Fibroblast of the aortic adventitia (primary cell): ENCODE measurements around the gene TSPOAP1. TPM values are rescaled to one million over a fixed set of nuclear protein-coding genes. Genes with fewer than 3 reads are reported as not detected.
A peak's percentile ranks its signal among the peaks of the same experiment; 100 is the strongest.

Experiments used
- DNase-seq: peaks from one replicate; pipeline ENCODE4 v3.0.0-alpha.2; 2010; ENCODE audit warnings: low read depth
- H3K4me3 ChIP-seq: 2 replicates; pipeline ENCODE4 v1.5.1; 2011; ENCODE audit warnings: low read depth, mild to moderate bottlenecking, control low read depth, low read length, moderate library complexity
- total RNA-seq: library from RNA; depleted of rRNA; stranded (reverse); fragments of >200 nt; gene quantifications from 2 replicates; pipeline ENCODE4 v1.2.3, GENCODE V29; 2012; ENCODE audit warnings: low replicate concordance
- TF ChIP-seq, protein P1 (sequence below): IDR thresholded peaks from 2 replicates; pipeline ENCODE4 v1.5.1; 2011; ENCODE audit warnings: mild to moderate bottlenecking, low read length, control low read depth, inconsistent platforms; ENCODE audit not compliant: insufficient read depth

The TSPOAP1 gene
- total RNA-seq, 1 donor = 0.18 TPM

DNA sequence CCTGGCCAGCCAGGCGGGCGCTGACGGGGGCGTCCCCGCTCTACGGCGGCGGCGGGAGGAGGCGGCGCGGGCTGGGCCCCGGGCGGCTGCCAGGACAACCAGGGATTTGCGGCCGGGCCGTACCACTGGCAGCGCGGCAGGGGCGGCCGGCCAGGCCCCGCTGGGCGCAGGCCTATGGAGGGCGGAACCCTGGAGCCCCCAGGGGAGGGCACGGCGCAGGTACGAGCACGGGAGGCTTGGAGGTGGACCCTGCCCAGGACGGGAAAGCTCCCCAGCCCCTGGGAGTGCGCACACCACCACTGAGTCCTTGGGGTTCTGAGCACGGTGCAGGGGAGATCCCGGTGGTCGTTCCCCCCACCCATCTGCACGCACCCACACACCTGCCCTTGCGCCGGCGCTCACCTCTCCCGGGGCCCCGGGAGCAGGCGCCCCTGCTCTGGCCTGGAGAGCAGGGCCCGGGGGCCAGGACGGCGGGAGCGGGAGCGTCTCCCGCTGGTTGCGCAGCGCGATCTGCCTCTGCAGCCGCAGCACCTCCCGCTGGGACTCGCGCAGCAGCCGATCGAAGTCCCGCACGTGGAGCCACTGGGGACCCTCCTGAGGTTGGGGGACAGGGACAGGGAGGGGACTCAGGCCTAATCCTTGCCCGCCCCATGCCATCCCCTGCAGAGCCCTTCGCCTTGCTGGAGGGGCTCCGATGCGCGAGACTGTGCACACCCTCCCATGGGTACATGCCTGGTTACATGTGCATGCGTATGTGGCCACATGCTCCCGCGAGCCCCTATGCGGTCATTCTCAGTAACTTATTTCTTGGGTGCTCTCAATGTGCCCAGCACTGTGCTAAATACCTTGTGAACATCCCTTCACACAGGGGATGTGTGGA is 3.9 kb downstream of the TSPOAP1 start:
- H3K4me3 ChIP-seq = peak overlapping the region; percentile 44
- TF ChIP-seq, protein P1, sequence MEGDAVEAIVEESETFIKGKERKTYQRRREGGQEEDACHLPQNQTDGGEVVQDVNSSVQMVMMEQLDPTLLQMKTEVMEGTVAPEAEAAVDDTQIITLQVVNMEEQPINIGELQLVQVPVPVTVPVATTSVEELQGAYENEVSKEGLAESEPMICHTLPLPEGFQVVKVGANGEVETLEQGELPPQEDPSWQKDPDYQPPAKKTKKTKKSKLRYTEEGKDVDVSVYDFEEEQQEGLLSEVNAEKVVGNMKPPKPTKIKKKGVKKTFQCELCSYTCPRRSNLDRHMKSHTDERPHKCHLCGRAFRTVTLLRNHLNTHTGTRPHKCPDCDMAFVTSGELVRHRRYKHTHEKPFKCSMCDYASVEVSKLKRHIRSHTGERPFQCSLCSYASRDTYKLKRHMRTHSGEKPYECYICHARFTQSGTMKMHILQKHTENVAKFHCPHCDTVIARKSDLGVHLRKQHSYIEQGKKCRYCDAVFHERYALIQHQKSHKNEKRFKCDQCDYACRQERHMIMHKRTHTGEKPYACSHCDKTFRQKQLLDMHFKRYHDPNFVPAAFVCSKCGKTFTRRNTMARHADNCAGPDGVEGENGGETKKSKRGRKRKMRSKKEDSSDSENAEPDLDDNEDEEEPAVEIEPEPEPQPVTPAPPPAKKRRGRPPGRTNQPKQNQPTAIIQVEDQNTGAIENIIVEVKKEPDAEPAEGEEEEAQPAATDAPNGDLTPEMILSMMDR = no peak
- DNase-seq = no peak

DNA sequence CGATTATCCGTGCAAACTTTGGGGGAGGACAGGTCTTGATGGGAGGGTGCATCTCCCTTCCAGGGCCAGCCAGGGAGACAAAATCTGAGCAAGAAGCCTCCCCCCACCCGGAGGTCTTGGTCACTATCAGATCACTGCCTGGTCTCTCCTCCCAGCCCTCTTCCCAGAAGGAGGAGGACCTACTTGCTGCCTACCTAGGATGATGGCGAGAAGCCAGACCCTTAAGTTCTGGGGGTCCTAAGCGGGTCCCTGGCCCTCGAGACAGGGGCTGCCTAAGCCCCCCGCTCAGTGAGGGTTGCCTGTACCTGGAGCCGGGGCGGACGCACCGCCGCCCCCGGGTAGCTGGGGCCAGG is 4.6 kb downstream of the TSPOAP1 start:
- no peak for DNase-seq
- TF ChIP-seq, protein P1 = no peak

DNA sequence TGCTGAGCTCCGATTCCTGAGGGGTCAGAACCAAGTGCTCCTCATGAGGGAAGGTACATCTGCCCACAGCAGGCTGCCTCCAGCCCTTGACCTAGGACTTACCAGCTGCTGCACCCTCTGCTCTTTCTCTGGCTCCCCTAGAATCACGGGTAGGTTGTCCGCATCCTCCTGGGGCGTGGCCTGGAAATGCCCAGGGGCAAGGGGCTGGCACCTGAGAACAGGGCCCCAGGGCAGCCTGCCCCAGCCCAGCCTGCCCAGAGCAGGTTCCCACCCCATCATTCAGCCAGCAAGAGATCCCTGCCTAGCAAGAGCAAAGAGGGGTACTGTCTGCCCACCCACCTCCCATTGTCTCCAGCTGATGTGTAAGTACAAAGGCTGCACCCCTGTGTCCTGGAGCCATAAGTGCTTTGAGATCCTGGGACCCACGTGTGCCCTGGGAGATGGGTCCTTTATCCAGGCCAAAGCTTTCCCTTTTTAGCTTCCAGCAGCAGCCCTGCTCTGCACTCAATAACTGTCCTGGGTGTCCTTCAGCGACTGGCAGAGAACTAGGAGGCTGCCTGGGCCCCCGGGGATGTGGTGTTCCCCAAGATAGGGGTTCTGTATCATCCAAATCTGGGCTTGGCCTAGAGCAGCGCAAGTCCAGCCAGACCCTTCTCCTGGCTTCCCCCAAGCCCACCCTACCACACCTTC is 5.1 kb downstream of the TSPOAP1 start:
- no peak overlapping the region for H3K4me3 ChIP-seq
- TF ChIP-seq, protein P1 = no peak
- DNase-seq = no peak

More for the DNA sequence above, 4.6 kb downstream of the TSPOAP1 start:
- no peak overlapping the region for H3K4me3 ChIP-seq

DNA sequence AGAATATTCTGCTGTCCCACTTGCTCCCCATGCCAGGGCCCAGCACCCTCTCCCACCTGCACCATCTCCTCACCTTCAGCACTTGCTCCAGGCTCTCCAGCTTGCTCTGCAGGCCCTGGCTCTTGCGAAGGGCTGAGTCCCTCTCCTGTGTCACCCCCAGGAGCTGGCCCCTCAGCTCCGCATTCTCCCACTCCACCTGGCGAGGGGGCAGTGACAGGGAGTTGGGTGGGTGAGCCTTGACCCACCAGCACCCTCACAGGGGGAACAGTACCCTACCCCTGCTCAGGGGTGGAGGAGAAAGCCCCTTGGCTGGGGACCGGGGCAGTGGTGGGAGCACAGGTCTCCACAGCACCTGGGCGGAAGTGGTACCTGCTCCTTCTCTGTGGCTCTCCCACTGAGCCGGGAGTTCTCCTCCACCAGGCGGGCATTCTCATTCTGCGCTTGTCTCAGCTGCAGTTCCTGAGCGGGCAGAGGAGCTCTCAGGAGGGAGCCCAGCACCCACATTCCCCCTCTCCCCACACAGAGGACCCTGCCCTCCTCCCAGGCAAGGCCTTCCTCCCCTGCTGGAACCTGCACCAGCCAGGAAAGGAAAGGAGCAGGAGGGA is 5.9 kb downstream of the TSPOAP1 start:
- H3K4me3 ChIP-seq = no peak overlapping the region
- DNase-seq = no peak
- TF ChIP-seq, protein P1 = no peak

DNA sequence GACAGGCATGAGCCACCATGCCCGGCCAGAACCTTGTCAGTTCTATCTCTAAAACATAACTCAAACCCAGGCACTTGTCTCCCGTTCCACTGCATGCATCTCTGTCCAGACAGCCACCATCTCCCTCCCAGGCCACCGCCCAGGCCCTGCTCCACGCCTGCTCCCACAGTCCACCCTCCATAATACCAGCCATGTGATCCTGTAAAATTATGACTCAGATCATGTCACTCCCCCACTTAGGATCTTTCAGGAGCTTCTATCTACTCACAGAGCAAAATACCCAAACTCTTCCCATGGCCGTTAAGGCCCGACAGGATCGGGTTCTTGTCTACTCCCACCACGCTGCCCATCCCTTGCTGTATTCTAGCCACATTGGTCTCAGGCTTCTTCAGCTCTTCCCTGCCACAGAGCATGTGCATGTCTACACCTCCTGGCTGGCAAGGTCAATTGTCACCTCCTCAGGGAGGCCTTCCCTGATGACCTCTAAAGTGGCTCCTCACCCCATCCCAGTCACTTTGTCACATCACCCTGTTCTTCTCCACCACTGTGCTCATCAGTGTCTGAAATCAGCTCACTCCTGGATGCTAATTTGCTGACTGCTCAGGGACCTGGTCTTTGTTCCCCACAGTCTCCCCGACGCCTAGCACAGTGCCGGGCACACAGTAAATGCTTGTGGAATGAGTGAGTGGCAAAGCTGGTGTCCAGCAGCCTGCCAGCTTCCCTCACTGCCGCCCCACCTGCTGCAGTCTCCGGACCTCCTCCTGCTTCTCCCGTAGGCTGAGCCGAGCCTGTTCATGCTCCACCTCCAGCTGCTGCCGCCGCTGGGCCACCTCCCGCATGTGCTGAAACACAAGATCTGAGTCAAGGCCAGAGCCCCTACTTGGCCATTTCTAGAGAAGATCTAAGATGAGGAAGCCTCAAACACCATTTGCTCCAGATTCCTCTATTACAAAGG is 6.7 kb downstream of the TSPOAP1 start:
- TF ChIP-seq, protein P1 = no peak
- no peak for DNase-seq
- H3K4me3 ChIP-seq = no peak overlapping the region
